Activated CD4-positive, alpha-beta T cell treated with anti-CD3 and anti-CD28 coated beads, Interleukin-2, amount 50 U/mL, for 16 hours (primary cell): ENCODE measurements around the gene DRP2.
"Not testable (repeated sequence)": the region's sequence is repeated elsewhere in the genome, so short reads cannot be mapped to it uniquely, and the experiment has no call there.

Experiments used
- DNase-seq: peaks from one replicate; pipeline ENCODE4 v3.0.0-alpha.2; 2020

DRP2 gene

DNA sequence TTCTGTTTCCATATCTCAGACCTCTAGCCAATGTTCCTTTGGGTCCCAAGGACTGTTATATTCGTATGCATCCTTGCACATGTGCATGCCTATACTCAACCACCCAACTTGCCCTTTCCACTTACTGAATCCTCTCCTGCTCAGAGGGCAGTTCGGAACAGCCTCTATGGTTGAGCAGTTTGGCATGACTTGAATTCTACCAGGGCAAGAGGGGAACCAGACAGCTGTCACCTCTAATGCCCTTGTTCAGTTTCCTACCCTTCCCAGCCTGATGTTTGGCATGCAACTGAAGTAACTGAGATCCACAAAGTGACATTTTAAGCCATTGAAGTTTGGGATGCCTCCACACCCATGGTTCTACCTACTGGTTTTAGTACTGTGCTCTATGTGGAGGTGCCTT lies 17.5 kb downstream of the DRP2 start:
- no peak for DNase-seq

DNA sequence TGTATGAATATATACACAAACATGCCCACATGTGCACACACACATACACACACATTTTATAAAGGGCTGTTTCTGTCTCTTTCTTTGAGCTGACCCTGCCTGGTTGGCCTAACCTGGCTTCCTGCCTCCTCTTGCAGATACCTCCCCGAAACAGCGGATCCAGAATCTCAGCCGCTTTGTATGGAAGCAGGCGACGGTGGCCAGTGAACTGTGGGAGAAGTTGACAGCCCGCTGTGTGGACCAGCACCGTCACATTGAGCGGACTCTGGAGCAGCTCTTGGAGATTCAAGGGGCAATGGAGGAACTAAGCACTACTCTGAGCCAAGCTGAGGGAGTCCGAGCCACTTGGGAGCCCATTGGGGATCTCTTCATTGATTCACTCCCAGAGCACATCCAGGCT lies 21.9 kb downstream of the DRP2 start:
- no peak for DNase-seq

DNA sequence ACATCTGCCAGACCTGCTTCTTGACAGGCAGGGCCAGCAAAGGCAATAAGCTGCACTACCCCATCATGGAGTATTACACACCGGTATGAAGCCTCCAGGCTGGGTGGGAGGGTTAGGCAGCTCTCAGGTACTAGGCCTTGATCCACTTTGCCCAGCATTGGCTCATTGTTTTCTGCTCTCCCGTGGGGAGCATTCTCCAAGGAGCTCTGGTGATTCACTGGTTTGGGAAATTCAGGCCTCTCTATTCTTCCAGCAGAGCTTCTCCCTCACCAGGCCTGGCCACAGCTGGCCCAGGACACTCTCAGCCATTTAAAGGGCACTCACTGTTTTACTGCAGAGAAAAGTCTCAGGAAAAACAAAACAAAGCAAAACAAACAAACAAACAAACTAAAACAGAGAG lies 33.0 kb downstream of the DRP2 start:
- DNase-seq = no peak

DNA sequence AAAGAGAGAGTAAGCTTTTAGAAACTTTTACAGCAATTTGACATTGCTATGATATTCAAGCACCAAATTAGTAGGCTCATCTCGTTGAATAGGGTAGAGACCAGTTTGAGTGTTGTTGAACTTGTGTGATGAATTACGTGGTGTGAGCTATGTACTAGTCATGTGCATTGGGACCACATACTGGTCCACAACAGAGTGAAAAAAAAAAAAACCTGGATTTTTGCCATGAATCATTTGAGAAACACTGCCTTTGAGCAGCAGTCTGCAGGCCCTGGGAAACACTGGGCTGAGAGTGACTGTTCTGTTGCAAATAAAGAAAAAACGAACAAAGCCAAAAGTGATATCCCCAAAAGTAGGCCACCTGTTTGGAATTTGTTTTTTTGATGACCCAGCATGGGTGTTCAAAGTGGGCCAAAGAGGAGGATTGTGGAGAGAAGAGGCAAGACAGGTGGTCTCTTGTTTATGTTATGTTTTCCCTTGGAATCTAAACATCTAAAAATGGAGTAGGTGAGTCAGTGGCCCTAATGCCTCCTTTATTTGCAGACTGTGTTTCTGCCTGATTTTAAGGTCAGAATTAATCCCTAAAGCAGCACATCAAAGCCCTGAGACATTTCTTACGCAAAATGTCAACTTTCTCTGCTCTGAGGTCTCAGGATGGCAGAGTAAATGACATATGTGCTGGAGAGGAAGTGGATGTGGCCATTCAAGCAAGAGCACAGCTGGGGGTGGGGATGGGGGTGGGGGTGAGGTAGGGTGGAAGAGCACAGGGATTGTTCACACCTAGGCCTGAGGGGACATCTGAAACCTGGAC lies 38.1 kb downstream of the DRP2 start:
- peak; percentile 2 for DNase-seq

DNA sequence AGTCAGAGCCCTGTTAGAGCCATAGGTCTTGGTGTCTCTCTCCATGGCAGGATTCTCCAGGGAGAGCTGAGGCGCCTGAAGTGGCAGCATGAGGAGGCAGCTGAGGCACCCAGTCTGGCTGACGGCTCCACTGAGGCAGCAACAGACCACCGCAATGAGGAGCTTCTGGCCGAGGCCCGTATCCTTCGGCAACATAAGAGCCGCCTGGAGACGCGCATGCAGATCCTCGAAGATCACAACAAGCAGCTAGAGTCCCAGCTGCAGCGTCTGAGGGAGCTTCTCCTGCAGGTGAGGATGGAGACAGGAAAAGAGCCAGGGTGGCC lies 38.6 kb downstream of the DRP2 start:
- no peak for DNase-seq

DNA sequence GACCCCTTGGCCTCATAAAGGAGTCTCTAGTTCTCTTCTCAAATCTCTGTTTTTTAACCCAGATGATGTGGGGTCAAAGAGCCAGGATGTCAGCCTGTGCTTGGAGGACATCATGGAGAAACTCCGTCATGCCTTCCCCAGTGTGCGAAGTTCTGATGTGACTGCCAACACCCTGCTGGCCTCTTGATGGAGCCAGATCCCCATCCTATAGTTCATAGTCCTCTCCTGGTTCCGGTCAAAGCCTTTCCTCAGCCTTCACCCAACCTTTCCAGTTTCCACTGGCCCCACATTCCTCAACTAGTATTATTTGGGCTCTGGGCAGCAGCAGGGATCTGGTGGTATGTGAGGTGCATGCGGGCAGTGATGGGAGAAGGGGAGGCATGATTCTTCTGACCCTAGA lies 40.8 kb downstream of the DRP2 start:
- DNase-seq = no peak

DNA sequence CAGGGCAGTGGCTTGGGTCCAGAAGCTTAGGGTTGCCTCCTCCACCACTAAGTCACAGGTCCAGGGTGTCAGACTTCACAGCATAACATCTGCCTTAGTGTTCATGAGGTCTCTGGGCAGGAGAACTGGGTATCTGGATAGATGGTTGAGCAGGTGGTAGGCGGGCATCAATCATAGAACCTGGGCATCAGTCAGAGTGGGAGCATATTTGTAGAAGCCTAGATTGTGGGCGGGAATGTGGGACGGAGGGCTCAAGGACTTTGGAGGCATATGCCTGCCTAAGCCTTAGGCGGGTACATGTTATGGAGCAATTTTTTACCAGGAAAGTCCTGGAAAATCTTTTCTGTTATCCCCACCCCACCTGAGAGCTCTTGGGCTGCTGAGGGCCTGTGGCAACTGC lies 43.0 kb downstream of the DRP2 start:
- no peak for DNase-seq

DNA sequence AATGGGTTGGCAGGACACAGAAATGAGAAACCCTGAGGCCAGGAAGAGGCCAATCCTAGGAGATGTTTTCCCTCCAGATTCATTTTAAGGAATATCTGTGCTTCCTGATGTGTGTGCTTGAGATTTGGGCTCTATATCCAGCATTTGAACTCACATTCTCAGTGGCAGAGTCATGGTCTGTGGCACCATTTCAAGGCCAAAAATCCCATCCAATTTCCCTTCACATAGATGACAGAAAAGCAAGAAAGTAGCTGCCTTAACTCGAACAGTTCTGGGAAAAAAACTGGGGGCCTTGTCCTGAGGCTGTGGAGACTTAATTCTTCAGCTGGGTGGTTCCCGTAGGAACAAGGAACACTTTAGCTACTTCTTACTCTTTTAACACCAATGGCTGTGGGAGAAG lies 44.2 kb downstream of the DRP2 start:
- DNase-seq = no peak

DNA sequence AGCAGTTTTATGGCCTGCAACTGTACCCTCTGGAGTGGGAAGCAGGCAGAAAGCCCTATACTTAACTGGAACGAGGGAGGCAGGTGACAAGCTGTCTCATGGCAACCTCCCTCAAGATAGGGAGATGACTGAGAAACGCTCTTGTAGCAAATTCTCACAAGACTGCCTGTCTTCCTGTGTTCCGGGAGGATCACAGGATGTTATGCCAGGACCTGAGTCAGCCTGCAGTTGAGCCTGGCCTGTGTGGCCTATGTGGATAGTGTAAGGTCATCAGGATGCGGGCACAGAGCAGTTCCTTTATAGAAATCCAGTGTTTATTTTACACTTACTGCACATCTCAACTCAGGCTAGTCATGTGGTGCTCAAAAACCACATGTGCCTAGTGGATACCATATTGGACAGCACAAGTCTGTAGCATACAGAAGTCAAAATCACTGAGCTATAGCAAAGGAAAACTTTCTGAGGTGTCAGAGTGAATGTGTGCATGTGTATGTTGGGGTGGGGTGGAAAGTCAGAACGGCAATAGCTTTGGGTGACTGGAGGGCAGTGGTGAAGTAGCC lies 46.4 kb downstream of the DRP2 start:
- DNase-seq = no peak

DNA sequence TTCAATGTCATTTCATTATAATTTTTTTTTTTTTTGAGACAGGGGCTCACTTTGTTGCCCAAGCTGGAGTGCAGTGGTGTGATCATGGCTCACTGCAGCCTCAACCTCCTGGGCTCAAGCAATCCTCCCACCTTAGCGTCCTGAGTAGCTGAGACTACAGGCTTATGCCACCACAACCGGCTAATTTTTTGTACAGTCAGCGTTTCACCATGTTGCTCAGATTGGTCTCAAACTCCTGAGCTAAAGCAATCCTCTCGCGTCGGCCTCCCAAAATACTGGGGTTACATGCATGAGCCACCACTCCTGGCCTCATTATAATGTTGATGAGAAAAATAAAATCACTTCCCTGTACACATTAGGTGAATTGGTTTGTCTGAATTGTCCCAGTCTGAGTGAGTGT lies 54.6 kb downstream of the DRP2 start:
- DNase-seq = no peak

DNA sequence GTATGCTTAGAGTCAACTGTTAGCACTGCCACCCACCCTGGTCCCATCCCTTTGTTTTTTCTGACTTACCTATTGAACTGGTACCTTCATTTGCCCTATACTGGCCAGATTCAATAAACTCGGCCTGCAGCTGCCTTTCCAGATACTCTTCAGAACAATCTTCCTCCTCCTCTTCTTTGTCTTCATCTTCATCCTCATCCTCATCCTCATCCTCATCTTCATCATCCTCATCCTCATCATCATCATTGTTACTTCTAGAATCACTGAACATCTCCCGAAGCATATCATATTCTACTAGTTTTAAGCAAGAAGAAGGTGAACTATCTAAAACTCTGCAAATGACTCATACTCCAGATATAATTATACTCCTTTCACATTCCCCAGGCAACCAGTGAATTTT lies 56.7 kb downstream of the DRP2 start:
- no peak for DNase-seq

DNA sequence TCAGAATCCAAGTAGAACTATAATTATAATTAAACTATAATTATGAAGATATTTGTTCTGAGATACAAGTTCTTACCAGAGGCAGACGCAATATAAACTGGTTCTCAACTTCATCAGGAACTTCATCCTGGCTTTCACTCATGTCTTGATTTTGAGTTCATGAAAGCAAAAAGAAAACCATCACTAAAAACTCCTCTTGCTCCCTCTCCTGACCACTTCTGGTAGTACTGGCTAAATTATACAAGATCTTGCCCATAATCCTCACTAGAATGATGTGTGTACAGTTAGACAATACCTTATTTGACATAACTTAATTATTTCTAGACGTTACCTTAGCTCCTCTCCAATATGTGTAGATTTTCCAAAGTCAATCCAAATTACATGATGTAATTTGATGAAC lies 67.8 kb downstream of the DRP2 start:
- DNase-seq = peak; percentile 47

DNA sequence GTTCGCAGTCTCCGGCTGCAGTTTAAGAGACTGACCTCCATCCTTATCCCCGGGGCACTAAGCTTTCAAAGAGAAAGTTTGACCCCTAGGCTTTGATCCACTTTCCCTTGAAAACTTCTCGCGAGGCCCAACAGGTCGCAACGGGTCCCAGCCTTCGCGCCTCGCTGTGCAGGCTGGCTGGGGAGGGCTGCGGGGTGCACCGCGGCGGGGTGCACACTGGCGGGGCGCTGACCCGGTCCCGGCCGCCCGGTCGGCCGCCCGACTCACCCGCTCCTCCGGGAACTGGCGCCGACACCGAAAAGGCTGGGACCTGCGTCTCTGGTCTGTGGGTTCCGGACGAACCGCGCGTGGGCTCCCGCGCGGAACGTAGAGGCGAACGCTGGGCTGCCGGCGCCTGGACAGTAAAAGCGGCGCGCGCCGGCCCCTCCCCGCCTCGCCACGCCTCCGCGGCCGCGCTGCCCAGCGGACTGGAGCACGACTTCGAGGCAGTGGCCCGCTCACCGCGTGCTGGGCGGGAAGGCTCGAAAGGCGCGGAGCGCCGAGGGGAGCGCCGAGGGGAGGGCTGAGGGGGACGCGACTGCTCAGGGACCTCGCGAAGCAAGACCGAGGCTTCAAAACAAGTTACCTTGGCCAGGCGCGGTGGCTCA lies 71.5 kb downstream of the DRP2 start, which contains the start of gene TAF7L:
Gene TAF7L (minus strand): TSS at position 378 of the 647 bp plus-strand sequence. CDS start 3,791 bp downstream, outside the sequence.
- no peak for DNase-seq

DNA sequence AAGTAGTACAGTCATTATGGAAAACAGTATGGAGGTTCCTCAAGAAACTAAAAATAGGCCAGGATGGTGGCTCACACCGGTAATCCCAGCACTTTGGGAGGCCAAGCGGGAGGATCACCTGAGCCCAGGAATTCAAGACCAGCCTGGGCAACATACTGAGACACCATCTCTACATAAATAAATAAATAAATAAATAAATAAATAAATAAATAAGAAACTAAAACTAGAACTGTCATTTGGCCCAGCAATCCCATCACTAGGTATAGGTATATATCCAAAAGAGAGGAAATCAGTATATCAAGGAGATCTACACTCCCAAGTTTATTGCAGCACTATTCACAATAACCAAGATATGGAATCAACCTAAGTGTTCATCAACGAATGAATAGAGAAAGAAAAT lies 76.0 kb downstream of the DRP2 start:
- DNase-seq = not testable (repeated sequence)

DNA sequence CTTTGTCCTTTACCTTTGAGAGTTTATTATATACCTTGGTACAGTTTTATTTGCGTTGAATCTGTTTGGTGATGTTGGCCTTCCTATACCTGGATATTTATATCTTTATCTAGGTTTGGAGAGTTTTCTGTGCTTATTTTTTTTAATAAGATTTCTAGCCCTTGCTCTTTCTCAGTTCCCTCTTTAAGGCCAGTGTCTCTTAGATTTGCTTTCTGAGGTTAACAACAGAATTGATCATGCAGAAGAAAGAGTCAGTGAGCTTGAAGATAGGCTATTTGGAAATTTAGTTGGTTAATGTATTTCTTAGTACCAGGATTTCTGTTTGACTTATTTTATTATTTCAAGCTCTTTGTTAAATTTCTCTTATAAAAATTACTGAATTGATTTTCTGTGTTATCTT lies 84.2 kb downstream of the DRP2 start:
- DNase-seq = no peak
